K562 (cell line): ENCODE results near the gene UBE2E3. TPM values are rescaled to one million over a fixed set of nuclear protein-coding genes. Genes with fewer than 3 reads are reported as not detected.

Source experiments
- BRF1 ChIP-seq: IDR thresholded peaks from 3 replicates; pipeline ENCODE4 v1.6.1; 2011; ENCODE audit warnings: borderline replicate concordance, mild to moderate bottlenecking; ENCODE audit not compliant: insufficient read length; ENCODE audit errors: extremely low read depth
- C11orf30 ChIP-seq: fragments of 450-650 bp; IDR thresholded peaks from 2 replicates; pipeline ENCODE4 v1.6.1; 2016; ENCODE audit warnings: low read depth, mild to moderate bottlenecking
- CCNT2 ChIP-seq: IDR thresholded peaks from 2 replicates; pipeline ENCODE4 v1.6.1; 2011; ENCODE audit warnings: borderline replicate concordance, low read depth, mild to moderate bottlenecking, moderate library complexity, mixed read lengths, low read length; ENCODE audit not compliant: insufficient read length; ENCODE audit errors: extremely low read depth
- CREB1 ChIP-seq, 2 experiments: sonication (generic) in 1 of 2; formaldehyde crosslinking in 1 of 2; IDR thresholded peaks; 2 replicates each; pipeline versions ENCODE4 v1.6.1 to v1.8.0; 2012 to 2022; ENCODE audit warnings: inconsistent platforms in 1 of 2, mild to moderate bottlenecking in 1 of 2, missing genetic modification reagents in 1 of 2, moderate library complexity in 1 of 2
- FOXP4 ChIP-seq: sonication (generic); formaldehyde crosslinking; IDR thresholded peaks from 2 replicates; pipeline ENCODE4 v1.8.0; 2022; ENCODE audit warnings: mild to moderate bottlenecking, missing genetic modification reagents, borderline replicate concordance
- HIVEP1 ChIP-seq: fragments of 250-450 bp; sonication (Bioruptor Pico); IDR thresholded peaks from 2 replicates; pipeline ENCODE4 v1.4.0; 2020; ENCODE audit warnings: mild to moderate bottlenecking
- IRF1 ChIP-seq: sonication (generic); formaldehyde crosslinking; IDR thresholded peaks from 2 replicates; pipeline ENCODE4 v1.8.0; 2022; ENCODE audit warnings: missing genetic modification reagents, mild to moderate bottlenecking, borderline replicate concordance
- KDM4B ChIP-seq, 2 experiments: fragments of 450-650 bp in 1 of 2; sonication (generic) in 1 of 2; IDR thresholded peaks; 2 replicates each; pipeline ENCODE4 v1.6.1; 2016 to 2017; ENCODE audit warnings: borderline replicate concordance in 2 of 2, antibody characterized with exemption in 1 of 2, low read depth in 1 of 2, mild to moderate bottlenecking in 1 of 2
- MCM3 ChIP-seq: fragments of 450-650 bp; IDR thresholded peaks from 2 replicates; pipeline ENCODE4 v1.6.1; 2016
- MEF2D ChIP-seq: conservative IDR thresholded peaks from 2 replicates; pipeline ENCODE4 v1.6.1; 2016; ENCODE audit warnings: low read depth, missing genetic modification characterization, missing compliant biosample characterization
- MITF ChIP-seq: IDR thresholded peaks from 2 replicates; pipeline ENCODE4 v1.6.1; 2014; ENCODE audit warnings: antibody characterized with exemption
- MTA3 ChIP-seq: fragments of 450-650 bp; formaldehyde crosslinking; IDR thresholded peaks from 2 replicates; pipeline ENCODE4 v1.6.1; 2017; ENCODE audit warnings: mild to moderate bottlenecking, borderline replicate concordance
- SAFB2 ChIP-seq: fragments of 200-400 bp; formaldehyde crosslinking; IDR thresholded peaks from 2 replicates; pipeline ENCODE4 v1.6.1; 2018; ENCODE audit warnings: borderline replicate concordance, low read length, low read depth, moderate library complexity; ENCODE audit not compliant: severe bottlenecking
- STAG1 ChIP-seq: sonication (generic); formaldehyde crosslinking; IDR thresholded peaks from 2 replicates; pipeline ENCODE4 v1.5.0; 2020; ENCODE audit warnings: missing genetic modification reagents, borderline replicate concordance
- TSHZ1 ChIP-seq: fragments of 250-450 bp; sonication (Bioruptor Pico); IDR thresholded peaks from 2 replicates; pipeline ENCODE4 v1.4.0; 2020; ENCODE audit warnings: mild to moderate bottlenecking, moderate library complexity
- ZKSCAN8 ChIP-seq: fragments of 200-800 bp; sonication (Bioruptor generic); IDR thresholded peaks from 2 replicates; pipeline ENCODE4 v1.6.1; 2016; ENCODE audit warnings: missing genetic modification characterization, missing compliant biosample characterization
- ZNF140 ChIP-seq: fragments of 250-450 bp; sonication (Bioruptor Pico); IDR thresholded peaks from 2 replicates; pipeline ENCODE4 v1.8.0; 2021; ENCODE audit warnings: moderate library complexity, mild to moderate bottlenecking, inconsistent platforms
- ZNF143 ChIP-seq: sonication (generic); formaldehyde crosslinking; IDR thresholded peaks from 2 replicates; pipeline ENCODE4 v1.9.0; 2022; ENCODE audit warnings: mild to moderate bottlenecking, missing genetic modification reagents
- ZNF778 ChIP-seq: fragments of 450-650 bp; formaldehyde crosslinking; IDR thresholded peaks from 2 replicates; pipeline ENCODE4 v1.4.0; 2020; ENCODE audit warnings: mild to moderate bottlenecking, moderate library complexity
- polyA plus RNA-seq, 8 experiments: library from polyadenylated mRNA; depleted of rRNA in 4 of 8; stranded (reverse) in 5 of 8; unstranded in 3 of 8; fragments of >200 nt; fragmentation: Nextera tagmentation in 2 of 8; fragmentation: Illumina TruSeq in 1 of 8; extraction: Ambion mirVana in 2 of 8; extraction: Trizol in 1 of 8; gene quantifications; 2 replicates each; pipeline versions ENCODE4 v1.2.1 to v1.2.3, GENCODE V29; 2011 to 2014; ENCODE audit warnings: inconsistent platforms in 1 of 8, missing spikeins in 1 of 8
- total RNA-seq, 7 experiments: library from RNA; depleted of rRNA in 6 of 7; stranded (reverse); fragments of >200 nt in 6 of 7; fragmentation: Illumina TruSeq in 2 of 7; extraction: Trizol in 2 of 7; gene quantifications; 2 replicates each; pipeline versions ENCODE4 v1.2.1 to v1.2.3, GENCODE V29; 2011 to 2021; ENCODE audit warnings: low replicate concordance in 1 of 7

Gene UBE2E3
- total and polyA plus RNA-seq, 9 of the 15 experiments (the other 6 are each of a cell fraction or from before 2014, with no cell fraction given), result 58.2 to 173 (median 78.0) TPM

GRCh38 chr2:180980106-180980942 is at the start of gene UBE2E3 (continued):
- TF ChIP-seq KDM4B (IDR thresholded peaks at IDR 0.05; ENCODE audit: borderline replicate concordance in 2 of 2, low read depth in 1 of 2), result peak in 1 of 2 experiments; percentile 56; a peak in 1 of 4 replicates
- peak; percentile 83 for TF ChIP-seq MTA3
- TF ChIP-seq STAG1 (CRISPR knock-in tag), result no peak
- TF ChIP-seq ZNF140 (CRISPR knock-in tag), result no peak
- no peak for TF ChIP-seq FOXP4 (CRISPR knock-in tag)
- TF ChIP-seq BRF1, result no peak
- TF ChIP-seq CREB1 (IDR thresholded peaks at IDR 0.05), result no peak; the same call in 1 of the 2 replicates
- no peak for TF ChIP-seq CREB1 (CRISPR knock-in tag; IDR thresholded peaks at IDR 0.05)
- TF ChIP-seq ZNF778, result no peak
- TF ChIP-seq SAFB2, result no peak
- peak; percentile 86; the same call in 1 of the 2 replicates for TF ChIP-seq ZKSCAN8 (CRISPR knock-in tag)
- no peak for TF ChIP-seq MEF2D (tag)
- TF ChIP-seq MITF, result no peak
- TF ChIP-seq IRF1 (CRISPR knock-in tag), result no peak
- TF ChIP-seq CCNT2, result peak; percentile 78
- no peak for TF ChIP-seq TSHZ1 (CRISPR knock-in tag)
- TF ChIP-seq ZNF143, result no peak
- no peak for TF ChIP-seq C11orf30
- no peak for TF ChIP-seq MCM3
- TF ChIP-seq HIVEP1 (CRISPR knock-in tag), result no peak
